Activated CD8-positive, alpha-beta memory T cell treated with anti-CD3 and anti-CD28 coated beads, Interleukin-2, amount 50 U/mL, for 4 hours (primary cell): ENCODE measurements around the gene ERFE.

Experiments
- DNase-seq: peaks from one replicate; pipeline ENCODE4 v3.0.0-alpha.2; 2020

The ERFE gene

DNA sequence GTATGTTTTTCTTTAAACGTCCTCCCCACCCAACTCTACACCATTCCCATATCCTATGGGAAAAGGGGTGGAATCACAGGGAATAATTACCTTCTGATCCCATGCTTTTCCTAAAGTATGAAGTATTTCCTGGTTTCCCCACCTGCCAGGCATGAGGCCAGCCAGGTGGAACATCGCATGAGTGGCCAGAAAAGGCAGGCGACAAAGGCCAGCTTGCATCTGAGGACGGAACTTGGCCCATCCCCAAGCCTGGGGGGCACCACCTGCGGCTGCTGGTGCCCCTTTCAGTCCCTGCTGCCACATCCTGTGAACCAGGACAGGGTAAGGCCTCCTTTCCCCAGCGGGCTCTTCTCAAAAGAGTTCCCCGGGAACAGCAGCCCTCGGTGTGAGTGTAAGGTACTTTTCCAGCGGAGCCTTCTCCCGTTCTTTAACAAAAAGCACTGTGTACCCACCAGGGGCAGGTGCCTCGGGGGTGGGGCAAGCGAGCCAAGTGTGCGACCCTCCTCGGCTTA is 1.2 kb upstream of the ERFE start:
- no peak for DNase-seq

DNA sequence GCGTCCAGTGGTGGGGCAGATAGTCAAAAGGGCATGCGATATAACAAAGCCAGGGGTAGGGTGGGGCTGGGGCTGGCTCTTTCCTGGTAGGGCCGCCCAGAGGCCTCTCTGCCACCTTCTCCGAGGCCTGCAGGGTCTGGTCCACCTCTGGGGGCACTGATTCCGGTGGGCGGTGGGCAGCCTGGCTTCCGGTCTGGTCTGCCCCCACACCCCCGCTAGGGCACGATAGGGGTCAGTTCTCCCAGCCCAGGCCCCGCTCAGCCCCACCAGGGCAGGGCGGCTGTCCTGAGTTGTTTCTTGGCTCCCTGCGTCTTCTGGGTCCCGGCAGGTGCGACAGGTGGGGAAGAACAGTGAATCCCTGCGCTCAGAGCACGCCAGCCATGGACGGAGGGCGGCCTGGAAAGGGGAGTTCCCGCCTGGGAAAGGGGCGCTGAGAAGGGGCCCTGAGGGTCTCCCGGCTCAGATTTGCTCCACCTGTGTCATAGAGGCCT is 707 bp upstream of the ERFE start:
- no peak for DNase-seq

DNA sequence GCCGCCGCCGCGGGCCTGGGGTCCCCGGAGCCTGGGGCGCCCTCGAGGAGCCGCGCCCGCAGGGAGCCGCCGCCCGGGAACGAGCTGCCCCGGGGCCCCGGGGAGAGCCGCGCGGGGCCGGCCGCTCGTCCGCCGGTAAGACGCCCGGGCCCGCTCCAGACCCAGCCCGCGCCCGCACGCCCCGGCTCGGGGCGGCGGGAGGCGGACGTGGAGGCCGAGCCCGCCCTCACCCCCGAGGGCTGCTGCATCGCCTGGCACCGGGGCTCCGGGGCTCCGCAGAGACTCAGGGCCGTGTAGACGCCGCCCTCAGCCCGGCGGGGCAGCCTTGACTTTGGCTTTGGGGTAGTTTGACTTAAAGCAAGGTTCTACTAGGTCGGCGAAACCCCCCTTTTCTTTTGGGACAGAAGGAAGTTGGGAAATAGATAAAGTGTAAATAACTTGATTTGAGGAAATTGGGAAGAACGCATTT is 335 bp downstream of the ERFE start:
- no peak for DNase-seq

DNA sequence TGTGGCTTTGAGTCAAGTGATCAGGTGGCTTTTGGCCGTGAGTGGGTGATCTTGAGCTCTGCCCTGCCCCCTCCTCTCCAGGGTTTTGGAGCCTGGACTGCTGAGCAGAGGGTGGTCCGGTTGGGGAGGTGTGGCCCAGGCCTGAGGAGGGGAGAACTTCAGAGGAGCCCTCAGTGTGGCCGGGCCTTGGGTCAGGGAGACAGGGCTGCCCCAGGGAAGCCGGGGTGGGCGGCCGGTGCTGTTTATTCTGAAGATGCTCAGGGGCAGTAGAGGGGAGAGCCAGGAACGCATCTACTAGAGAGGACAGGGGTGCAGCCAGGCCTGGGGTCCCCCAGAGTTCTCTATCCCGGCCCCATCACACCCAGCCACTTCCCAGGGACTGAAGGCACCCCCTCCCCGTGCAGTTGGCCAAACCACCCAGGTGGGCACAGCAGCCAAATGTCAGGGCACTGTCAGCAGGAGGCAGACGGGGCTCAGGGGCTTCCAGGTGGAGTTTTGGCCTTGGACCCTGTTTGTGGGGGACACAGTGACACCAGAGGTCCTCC is 963 bp downstream of the ERFE start:
- no peak for DNase-seq

DNA sequence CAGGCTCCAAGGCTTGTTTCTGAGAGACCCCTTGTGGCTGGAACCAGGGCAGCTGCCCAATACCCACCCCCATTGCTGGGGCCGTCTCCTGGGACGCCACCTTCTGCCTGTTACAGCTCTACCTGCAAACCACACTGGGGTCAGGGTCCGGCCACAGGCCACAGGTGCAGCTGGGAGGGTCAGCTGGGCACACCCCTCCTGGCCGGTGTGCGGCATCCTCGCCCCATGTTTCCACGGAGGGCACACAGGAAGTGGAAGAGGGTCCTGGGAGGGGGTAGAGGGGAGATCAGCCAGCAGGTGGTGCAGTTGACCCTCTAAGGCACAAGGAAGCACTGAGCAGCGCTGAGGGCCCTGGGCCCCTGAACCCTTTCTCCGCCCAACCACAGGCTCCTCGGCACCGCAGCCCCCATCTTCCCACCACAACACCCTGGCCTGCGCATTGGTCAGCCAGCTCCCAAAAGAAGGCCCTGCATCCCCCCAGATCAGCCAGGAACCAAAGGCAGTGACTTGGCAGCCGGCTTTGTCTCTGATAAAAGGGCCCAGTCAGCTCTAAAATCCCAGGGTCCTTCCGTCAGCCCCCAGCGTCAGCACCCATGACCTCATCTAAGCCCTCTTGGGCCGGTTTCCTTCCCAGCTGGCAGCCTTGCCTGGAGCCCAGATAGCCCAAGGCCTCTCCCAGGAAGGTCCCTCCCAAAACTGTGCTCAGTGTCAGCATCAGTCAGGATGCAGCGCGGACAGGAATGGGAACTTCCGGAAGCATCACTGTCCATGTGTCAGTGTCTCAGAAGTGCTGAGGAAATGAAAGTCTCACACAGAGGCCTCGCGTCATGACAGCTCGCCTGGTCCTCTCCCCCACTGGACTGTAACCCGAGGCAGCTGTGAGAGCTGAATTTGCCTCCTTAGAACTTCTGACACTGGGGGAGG is 1.7 kb downstream of the ERFE start:
- no peak for DNase-seq

DNA sequence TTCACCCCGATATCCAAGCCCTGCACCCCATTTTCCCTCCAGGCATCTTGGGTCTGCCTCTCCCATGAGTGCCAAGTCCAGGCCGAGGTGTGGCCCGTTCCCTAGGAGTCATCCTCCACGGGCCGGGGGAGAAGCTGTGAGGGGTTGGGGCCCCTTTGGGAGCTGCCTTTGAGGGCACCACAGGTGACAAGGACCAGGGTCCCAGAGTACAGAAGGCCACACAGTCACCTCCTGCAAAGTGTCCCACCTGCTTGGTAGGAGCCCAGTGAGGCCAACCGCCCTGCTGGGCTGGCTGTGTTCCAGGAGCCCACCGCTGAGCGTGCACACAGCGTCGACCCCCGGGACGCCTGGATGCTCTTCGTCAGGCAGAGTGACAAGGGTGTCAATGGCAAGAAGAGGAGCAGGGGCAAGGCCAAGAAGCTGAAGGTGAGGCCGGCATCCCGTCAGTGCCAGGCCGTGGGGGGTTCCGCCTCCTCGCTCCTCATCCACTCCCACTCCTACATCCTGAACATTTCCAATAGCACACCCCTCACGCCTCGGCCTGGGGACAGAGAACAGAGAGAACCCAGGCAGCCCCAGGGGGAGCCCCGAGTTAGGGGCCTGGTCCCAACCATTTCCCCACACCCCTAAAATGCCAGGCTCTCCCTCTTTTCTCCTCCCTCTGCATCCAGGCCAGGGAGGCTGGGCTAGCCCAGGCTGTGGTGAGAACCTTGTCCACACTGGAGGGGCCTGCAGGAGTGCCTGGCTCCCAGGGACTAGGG is 2.7 kb downstream of the ERFE start:
- DNase-seq, result no peak

DNA sequence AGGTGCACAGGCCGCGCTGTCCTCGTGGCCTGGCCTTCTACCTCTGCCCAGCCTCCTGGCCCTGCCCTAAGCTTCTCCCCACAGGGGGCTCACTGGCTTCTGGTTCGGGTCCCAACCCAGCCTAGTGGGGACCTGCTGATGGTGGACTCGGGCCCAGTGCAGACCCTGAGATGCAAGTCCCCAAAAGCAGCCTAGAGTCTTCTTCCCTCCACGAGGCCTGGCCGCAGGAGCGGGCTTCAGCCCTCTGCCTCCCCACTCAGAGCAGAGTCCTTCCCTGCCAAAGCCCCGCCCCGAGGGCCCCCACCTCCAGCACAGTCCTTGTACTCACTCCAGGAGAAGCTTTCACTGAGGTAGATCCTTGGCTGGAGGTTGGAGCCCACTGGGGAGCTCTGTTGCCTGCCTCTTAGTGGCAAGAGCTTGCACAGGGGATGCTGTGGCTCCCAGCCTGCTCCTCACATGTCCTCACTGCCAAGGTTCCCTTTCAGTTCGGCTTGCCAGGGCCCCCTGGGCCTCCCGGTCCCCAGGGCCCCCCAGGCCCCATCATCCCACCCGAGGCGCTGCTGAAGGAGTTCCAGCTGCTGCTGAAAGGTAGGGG is 3.6 kb downstream of the ERFE start:
- no peak for DNase-seq

DNA sequence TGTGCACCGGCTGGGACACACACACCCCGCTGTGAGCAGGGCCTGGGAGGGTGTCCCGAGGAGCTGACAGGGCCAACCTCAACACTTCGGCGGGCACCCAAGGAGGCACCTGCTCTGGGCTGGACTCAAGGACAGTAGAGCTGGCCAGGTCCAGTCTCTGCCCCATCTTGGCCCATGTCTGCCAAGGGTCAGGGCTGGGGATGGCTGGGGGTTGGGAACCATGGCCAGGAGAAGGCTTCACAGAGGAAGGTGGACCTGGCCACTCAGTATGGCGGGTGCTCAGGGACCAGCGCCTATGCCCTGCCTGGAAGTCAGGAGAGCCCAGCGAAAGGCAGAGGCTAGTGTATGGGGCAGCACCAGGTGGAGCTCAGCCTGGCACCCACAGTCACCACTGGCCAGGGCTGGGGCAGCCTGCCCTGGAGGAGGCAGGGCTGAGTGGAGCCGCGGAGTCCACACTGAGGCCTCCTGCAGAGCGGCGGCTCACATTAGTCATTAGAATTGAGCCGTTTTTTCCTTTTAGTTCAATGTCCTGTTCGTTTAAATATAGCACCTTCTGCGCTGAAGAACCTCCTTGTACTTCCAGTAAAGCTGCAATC is 4.2 kb downstream of the ERFE start:
- DNase-seq, result no peak

DNA sequence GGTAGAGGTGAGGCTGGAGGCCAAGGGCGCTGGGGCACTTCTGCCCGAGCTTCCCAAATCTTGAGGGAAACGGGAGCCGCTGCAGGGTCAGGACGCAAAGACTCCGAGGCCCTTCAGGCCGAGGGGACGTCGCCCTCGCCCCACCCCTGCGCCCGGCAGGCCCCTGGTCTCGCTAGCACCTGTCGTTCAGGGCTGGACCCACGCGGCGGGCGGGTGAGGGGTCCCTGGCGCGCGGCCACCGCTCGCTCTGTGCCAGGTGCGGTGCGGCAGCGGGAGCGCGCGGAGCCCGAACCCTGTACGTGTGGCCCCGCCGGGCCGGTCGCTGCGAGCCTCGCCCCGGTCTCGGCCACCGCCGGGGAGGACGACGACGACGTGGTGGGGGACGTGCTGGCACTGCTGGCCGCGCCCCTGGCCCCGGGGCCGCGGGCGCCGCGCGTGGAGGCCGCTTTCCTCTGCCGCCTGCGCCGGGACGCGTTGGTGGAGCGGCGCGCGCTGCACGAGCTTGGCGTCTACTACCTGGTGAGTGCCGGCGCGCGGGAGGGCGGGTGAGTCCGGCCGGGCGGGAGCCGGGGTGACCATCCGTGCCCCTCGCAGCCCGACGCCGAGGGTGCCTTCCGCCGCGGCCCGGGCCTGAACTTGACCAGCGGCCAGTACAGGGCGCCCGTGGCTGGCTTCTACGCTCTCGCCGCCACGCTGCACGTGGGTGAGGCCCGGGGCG is 4.9 kb downstream of the ERFE start:
- DNase-seq, result no peak

DNA sequence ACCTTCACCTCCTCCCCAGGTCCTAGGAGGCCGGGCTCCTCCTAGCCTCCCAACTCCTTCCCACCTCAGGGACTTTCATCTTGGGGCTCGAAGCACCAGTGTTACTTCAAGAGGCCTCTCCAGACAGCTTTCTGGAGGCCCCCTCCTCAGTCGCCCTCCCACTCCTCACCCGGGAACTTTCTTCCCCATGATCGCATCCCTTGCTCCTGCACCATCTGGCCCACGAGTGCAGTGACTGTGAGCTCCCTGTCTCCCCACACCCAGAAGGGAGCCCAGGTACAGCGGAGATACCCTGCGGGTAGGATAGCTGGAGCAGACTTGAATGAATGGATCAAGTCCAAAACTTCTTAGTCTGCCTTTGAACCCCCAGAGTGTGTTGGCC is 6.1 kb downstream of the ERFE start:
- peak; percentile 13 for DNase-seq

DNA sequence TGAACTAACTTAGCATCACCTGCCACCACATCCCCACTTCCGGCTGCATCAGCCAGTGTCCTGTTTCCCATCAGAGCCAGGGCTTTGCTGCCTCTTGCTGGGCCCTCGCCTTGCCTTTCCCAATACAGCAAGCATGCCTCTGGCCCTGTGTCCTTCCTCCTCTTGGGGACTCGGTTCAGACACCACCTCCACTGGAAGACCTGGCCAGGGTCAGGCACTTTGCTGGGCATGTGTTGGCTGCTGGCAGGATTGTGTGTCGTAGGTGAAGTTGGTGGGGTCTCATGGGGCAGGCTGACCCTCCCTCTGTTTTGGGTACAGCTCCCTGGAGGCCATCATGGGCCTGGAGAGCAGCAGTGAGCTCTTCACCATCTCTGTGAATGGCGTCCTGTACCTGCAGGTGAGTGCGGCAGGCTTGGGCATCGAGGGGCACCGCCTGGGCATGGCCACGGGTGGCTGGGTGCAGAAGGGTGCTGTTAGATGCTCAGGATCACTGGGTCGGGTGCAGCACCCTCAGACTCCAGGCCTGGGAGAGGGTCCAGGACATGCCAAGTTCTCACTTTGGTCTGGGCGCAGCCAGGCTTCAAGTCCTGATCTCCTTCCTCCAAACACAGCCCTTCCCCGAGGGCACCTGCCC is 6.6 kb downstream of the ERFE start:
- DNase-seq, result peak; percentile 12

DNA sequence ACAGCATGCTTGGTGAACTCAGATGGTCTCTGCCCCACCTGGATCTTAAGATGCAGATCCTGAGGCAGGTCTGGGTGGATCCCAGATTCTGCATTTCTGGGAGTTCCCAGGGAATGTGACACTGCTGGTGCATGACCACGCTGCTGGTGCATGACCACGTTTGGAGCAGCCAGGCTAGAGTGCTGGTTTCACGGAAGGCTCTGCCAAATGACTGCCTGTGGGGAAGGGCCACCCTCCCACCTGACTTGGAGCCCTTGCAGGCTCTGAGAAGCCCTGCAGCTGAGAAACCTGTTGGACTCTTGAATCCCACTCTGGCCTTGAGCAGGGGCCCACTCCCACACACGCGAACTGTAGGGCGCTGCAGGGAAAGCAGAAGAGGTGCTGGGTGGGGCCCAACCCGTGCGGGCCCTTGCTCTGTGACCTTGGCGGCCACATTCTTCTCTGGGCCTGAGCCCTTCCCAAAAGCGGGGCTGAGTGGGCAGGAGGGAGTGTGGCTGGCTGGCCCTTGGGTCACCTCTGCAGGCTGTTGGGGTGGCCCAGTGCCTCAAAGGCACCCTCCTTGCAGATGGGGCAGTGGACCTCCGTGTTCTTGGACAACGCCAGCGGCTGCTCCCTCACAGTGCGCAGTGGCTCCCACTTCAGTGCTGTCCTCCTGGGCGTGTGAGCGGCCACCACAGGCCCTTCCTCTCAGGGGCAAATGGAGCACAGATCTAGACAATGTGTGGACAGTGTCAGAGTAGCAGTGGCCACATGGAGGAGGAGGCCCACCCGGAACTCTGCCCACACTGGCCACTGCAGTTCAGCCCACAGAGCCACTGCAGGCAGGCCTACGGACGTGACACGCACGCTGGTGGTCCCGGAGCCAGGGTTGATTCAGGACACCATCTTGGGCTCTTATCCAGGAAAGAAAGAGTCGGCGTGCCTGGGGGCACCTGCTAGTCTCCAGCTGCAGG is 7.9 kb downstream of the ERFE start:
- peak; percentile 14 for DNase-seq

DNA sequence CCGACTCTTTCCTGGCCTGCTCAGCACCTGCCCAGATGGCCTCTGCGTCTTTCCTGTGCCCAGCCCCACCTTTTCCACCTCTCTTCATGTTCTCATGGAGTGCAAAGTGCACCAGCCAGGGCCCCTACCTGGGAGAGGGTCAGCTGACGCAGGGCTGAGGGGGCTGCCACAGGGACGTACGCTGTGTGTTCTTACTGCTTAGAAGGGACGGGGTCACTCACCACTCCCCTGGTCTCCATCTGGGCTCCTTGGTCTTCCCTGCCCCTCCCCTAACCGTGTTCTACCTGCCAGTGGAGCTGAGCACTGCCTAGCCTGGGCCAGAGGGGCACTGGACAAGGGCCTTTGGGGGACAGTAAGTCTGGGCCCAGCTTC is 8.6 kb downstream of the ERFE start:
- no peak for DNase-seq

DNA sequence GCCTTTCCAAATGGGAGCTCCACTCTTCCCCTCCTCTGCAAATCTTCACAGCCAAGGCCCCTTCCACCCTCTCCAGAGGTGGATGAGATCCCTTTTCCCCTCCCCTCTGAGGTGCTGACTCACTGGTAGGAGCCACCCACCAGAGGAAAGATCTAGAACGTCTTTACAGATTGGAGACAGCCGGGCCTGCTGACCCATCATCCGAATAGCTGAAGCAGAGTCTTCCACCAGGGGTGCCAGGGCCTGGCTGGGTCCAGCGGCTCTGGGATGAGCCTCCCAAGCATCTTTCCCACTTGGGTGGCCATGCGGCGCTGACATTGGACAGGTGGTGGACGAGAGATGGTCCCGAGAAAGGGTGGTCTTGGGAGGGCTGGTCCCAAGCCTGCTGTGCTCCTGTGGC is 9.0 kb downstream of the ERFE start:
- no peak for DNase-seq

DNA sequence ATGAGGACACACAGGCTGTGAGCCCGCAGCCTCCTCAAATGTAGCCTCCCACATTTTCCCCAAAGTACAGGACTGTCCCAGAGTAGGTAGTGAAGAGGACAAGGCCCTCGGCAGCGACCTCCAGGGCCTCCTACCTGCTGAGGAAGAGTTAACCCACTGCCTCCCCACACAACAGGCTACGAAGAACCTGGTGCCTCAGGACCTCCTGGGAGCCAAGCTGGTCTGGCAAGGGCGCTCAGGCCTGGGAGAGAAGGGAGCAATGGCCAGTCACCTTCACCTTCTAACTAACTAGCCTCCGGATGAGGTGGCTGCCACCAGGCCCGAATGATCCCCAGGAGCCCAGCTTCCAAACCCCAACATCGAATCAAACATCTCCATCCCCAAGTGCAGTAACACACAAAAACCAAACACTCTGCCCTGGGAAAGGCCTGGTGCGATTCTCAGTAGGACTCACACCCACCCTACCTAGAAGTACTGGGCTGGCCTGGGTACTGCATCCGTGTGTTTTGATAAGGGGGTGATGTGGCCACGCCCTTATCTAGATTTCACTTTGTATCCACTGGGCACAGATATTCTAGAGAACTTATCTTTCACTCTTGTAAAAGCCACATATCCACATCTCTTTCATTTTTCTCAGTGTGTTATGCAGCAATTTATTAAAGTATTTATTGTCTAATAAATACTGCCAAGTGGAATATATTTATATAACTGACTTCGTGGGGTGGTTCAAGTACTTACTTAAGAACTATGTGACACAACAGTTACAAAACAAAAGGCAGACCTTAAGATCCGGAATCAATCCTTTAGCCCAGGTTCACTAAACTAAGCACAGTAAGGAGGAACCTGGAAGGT is 9.7 kb downstream of the ERFE start:
- no peak for DNase-seq

DNA sequence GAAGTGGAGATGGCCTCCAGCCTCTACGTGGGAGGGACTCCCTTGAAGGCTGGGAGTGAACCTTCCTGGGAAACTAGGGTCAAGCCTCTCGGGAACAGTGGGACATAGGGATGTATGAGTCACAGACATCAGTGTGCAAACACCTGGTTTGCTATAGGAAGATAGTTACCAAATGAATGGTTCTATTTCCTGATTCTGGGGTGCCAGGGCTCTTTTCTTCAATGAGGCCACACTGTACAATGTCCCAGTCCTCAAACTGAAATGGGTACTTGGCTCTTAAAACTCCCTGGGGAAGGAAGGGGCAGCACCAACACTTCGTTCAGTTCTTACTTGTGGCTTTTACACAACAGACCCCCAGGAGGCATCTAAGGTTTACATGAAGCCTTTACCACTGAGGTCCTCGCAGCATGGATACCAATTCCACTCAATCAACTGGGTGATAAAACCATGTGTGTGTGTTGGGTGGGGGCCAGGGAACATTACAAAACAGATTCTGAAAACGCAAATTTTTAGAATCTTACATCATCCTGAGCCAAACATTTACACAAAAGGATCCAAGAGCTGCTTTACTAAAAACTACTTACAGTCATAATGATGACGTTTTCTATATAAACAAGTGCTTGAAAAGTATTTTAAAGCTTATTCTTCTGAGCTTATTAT is 10.4 kb downstream of the ERFE start:
- DNase-seq, result no peak

DNA sequence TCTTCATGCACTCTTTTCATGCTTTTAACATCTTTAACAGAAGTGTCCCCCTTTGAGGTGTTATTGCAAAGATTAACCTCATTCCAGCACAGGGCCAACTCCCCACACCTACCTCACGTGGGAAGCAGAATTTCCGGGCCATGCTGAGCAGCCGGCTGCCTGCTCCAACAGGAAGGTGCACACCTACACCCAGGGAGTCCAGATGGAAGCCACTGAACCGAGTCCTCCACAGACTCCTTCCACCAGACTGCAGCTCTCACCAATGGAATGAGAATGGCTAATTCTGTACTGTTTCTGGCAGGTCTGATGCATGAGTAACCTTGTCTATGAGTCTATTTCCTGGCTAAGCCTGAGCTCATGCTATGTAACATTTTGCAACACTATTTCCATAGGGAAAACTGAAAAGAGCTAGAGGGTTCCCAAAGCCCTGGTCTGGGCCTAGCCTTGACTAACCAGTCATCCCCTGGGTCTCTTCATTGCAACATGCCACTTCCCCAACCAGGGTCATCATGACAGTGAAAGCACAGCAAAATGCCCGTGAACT is 11.0 kb downstream of the ERFE start:
- DNase-seq, result no peak

DNA sequence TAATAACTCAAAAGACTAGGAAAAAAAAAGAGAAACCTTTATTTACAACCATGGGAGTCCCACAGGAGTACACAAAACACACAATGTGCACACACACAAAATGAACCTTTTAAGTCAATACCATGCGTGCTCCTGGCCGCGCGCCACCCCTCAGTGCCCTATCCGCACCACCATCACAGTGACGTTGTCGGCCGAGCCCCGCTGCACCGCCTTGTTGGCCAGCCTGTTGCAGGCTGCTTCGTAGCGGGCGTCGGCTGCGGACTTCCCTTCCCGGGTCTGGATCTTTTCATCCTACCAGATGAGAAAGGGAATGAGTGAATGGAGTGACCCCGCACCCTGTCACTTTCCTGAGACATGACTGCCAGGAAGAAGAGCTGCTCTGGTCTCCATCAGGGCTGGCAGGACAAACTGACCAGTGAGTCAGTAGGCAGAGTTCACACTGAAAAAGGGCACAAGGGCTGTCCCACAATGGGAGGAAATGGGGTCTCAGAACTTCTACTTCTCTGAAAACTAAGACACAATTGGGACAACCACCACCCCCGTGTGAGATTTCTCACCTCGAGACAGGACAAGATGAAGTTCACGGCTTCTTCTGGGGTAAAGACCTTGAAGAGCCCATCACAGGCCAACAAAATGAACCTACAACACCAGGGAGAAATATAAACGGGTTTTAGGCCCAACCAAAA is 11.8 kb downstream of the ERFE start:
- DNase-seq, result no peak
